ENCODE data around the gene BRIX1.

BRIX1 gene

GRCh38 chr5:34915139-34915855 lies at the start of gene BRIX1, which contains the start of gene RAD1:
Gene BRIX1 (plus strand): TSS chr5:34915711. CDS start chr5:34915739, 28 bp downstream.
Gene RAD1 (minus strand): TSS chr5:34915504. CDS start chr5:34914892, 612 bp downstream.
- peak; percentile 88 for DNase-seq

DNA sequence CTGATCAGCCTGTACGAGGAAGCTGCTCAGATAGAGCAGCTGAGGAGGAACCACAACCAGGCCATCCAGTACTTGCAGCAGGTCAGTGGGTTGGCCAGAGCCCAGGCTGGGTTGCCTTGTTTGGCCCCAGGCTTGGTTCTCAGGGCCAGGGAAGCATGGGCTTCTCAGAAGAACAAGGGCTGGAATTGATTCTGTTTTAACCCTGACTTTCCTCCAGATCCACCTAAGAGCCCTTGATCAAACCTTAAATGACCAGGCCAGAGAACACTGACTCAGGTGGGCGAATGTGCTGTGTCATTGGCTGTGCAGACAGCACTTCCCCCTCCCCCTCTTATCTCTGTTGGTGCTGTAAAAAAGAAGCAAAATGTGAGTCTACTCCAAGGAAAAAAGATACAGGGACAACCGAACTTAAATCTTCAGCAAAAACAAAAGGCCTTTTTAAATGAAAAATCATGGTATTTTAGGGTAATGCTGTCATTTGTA lies 48.5 kb upstream of the BRIX1 start:
- DNase-seq: no peak

- DNase-seq: no peak
Measured at GRCh38 chr5:34867660-34868059, 47.9 kb upstream of the BRIX1 start.

DNA sequence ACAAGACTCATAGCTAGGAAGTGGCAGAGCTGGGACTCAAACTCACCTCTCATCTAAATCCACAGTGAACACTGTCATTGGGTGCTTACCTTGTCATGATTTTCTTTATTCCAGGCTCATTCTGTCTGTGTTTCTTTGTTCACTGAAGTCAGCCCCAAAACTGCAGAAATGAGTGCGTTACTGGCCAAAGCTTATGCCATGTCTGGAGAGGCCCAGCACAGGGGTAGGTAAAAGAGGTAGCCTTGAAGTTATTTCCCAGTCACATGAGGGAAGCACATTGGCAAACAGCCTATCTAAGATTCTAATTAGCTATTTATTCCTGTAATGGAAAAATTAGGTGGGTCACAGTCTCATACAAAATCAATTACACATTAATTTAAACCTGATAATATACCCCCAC lies 46.7 kb upstream of the BRIX1 start:
- no peak for DNase-seq

DNA sequence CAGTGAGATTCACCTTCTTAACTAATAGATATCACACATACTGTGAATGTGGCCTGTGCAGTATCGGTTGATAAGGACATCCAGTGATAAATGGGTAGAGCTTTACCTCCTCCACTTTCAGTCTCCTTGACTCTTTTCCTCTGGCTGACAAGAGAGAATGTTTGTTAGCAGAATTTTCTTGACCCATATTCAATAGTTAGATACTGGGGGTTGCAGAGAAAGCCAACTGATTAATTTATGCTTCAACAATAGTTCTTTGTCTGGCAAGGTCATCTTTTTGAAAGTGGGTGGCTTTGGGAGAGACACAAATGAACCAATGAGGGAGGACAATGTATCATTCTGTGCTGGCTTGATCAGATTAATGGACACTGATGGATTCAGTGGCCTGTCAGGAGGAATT lies 46.3 kb upstream of the BRIX1 start:
- no peak for DNase-seq

DNA sequence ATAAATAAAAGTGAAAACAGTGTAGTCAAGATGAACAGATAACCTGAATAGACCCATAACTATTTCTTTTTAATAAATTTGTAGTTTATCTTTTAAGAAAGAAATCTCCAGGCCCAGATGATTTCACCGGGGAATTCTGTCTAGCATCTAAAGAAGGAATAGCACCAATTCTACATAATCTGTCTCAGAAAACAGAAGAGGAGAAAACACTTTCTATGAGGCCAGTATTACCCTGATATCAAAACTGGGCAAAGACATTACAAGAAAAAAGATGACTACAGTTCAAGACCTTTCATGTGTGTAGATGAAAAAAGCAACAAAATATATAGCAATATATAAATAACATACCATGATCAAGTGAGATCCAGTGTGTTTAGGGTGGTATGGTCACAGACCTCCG lies 45.1 kb upstream of the BRIX1 start:
- no peak for DNase-seq

DNA sequence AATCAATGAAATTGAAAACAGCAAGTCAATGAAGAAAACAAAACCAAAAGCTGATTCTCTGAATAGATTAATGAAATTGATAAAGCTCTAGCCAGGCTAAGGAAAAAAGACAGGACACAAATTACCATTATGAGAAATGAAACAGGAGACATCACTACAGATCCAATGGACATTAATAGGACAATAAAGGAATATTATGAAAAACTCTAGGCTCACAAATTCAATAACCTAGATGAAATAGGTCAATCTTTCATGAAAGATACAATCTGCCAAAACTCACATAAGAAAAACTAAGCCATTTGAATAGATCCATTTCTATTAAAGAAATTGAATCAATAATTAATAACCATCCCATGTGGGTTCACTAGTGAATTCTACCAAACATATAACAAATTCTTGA lies 39.2 kb upstream of the BRIX1 start:
- no peak for DNase-seq

DNA sequence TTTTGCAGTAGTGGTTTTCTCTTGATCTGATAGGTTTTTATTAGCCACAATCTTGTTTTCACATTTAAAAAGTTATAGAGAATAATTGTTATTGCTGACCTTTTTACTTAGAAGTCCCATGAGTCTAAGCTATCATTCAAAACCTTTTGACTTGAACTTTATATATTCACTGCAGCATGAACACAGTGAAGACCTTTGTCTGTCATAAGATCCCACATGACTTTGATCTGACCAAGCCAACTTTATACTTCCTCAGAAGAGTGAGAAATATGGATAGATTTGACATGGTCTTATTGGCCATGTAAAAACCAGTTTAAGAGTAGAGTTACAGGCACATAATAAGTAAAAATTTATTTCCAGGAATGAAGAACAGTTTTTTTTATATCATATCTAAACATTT lies 34.3 kb upstream of the BRIX1 start:
- no peak for DNase-seq

DNA sequence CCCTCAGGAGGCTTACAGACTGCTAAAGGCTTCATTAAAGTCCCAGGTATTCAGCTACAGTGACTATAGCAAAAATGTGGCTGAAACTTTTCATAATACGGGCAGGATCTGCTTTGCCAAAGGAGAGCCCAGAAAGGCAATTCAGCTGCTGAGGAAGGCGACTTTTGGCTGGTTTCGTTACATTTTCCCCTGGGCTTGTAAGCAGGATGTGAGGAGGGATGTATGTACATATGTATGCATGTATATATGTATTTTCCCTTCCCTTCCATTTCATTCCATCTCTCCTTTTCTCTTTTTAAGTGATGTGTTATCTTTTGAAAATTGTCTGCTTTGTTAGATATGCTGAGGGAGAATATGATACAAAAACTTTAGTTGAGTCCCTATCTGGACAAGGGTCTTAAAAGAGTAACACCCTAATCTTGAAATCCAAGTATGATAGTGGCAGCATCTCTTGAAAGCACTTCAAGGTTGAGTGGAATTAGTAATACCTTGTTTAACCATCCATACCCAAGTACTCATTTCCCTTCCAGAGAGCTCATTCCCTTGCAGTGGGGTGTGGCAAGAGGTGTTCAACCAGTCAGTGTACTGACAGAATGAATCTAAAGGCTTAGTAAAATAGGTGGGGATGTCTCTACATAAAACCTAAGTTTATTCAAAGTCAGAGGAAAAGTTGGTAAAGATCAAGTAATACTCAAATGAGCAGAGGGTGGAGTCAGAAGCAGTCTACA lies 29.0 kb upstream of the BRIX1 start:
- DNase-seq: peak; percentile 19

- DNase-seq: no peak
Measured at GRCh38 chr5:34889394-34889793, 26.1 kb upstream of the BRIX1 start.

GRCh38 chr5:34891981-34892380 lies 23.5 kb upstream of the BRIX1 start:
- no peak for DNase-seq

DNA sequence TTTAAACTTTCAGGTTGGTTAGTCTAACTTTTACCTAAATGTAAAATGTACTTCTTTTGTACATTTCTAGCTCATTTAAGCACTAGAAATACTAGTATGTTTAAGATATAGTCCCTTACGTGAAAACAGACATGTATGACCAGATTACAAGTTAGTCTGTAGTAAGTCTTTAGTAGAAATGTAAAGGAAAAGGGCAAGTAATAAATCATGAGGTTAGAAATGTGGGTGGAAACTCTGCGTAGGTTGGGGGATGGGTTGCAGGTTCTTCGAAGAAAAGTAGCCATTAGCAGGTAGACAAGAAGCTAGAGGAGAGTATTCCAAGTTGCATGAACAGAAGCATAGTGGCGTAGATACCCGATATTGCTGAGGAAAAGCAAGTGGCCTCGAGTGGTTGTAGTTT lies 23.1 kb upstream of the BRIX1 start:
- no peak for DNase-seq

GRCh38 chr5:34894716-34895115 lies 20.8 kb upstream of the BRIX1 start:
- no peak for DNase-seq

GRCh38 chr5:34895641-34896419 lies 19.7 kb upstream of the BRIX1 start:
- DNase-seq: no peak

- DNase-seq: no peak
Measured at GRCh38 chr5:34897646-34898045, 17.9 kb upstream of the BRIX1 start.

DNA sequence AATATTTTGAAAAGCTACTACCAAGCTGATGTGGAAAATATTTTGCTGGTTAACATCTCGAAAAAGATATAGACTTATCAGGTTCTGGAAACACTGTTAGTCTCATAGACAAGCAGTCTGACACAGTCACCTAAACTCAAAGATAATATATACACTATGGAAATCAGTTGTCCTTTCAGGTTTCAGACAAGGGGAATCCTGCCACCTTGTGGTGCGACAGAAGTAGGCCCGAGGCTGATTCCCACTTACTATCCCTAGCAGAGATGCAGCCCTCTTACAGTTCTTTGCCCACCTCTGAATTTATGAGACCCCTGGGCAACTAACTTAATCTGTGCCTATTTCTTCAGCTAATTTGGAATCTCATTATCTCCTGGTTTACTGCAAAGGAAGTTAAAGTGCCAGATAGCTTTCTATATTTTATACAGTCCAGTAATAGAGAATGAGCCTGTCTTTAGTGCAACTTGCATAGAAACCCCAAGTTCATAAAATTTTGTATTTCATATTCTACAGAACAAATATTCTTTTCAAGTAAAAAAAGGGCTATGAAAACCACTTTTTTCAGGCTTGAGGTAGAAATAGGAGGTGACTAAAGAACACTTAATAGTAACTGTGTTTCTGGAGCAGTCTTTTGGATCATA lies 17.1 kb upstream of the BRIX1 start:
- peak; percentile 43 for DNase-seq

GRCh38 chr5:34899066-34899465 lies 16.4 kb upstream of the BRIX1 start:
- DNase-seq: peak; percentile 42

DNA sequence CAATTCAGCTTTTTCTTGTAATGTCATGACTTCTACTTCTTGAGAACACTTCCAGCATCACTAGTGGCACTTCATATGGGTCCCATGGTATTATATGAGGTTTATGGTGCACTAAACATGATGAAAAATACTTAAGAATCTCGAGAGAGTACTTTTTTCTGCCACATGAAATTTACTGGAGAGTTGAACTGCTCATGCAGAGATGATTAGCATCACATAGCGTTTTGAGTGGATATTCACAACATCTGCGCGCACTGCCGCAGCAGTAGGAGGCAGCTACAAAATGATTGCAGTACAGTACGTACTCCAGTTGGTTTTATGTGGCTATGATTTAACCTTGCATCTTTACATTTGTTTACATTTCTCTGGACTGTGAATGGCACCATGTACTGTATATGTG lies 14.9 kb upstream of the BRIX1 start:
- DNase-seq: peak; percentile 93

DNA sequence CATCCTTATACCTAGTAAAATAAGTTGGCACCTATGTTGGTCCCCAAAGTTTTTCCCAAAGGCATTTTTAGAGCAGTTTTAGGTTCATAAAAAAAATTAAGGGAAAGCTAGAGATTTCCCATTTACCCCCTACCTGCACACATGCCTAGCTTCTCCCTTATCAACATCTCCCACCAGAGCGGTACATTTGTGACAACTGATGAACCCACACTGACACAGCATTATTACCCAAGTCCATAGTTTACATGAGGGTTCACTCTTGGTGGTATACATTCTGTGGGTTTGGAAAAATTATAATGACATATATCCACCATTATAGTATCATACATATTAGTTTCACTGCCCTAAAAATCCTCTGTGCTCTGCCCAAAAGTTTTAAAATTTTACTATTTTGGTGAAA lies 12.3 kb upstream of the BRIX1 start:
- no peak for DNase-seq

DNA sequence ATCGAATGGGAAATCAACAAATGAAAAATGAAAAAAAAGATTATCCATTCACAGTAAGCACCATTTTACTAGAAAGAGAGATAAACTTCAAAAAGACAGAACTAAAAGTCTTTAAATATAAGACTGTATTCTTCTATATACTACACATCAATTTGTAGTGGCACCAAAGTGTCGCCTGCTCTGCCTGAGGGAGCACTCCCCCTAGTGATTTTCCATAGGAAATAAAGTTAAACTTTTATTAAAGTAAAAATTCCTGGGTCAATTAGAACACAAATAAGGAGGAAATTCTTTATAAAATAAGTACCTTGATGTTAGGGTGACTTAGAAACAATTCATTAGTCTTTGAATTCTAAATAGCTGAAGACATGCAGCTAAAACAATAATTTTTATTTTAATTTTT lies 9.9 kb upstream of the BRIX1 start:
- no peak for DNase-seq

GRCh38 chr5:34913072-34913471 lies 2.4 kb upstream of the BRIX1 start:
- no peak for DNase-seq

DNA sequence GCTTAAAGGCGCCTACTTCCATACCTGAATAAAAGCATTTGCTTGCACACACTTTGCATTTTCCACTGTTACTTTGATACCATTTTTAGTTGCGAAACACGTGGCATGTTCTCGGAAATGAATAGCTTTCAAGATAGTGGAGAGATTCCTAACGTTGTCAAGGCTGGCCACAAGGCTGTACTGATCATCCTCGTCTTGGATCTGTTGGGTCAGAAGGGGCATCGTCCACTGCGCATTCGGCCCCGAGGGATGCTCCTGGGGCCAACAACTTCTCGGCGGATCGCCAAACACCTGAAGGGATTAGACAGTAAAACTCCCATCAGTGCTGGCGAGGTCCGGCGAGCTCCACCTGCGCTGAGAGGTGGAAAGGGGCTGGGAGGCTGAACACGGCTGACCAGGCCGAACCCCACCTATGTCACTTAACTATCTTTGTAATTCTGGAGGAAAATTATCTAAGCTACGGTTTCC lies 806 bp upstream of the BRIX1 start:
- DNase-seq: no peak

- no peak for DNase-seq
Measured at GRCh38 chr5:34915856-34916192, 313 bp downstream of the BRIX1 start.
